PFSK-1 (cell line): Measurements from ENCODE around the gene ALDH1A3.

Source experiments
- FOXP2 ChIP-seq: optimal IDR thresholded peaks from 2 replicates; pipeline ENCODE3; 2011; ENCODE audit warnings: borderline replicate concordance, control low read depth, inconsistent platforms; ENCODE audit not compliant: insufficient read depth; ENCODE audit errors: extremely low read length, extremely low read depth
- POLR2AphosphoS5 ChIP-seq: IDR thresholded peaks from 2 replicates; pipeline ENCODE4 v1.6.1; 2012; ENCODE audit warnings: low read depth, mild to moderate bottlenecking, control low read depth, low read length, moderate library complexity
- SIN3A ChIP-seq: IDR thresholded peaks from 2 replicates; pipeline ENCODE4 v1.6.1; 2012; ENCODE audit warnings: mild to moderate bottlenecking, low read length, moderate library complexity, borderline replicate concordance; ENCODE audit not compliant: insufficient read depth
- TAF1 ChIP-seq: IDR thresholded peaks from 2 replicates; pipeline ENCODE4 v1.6.1; 2012; ENCODE audit warnings: low read length, control low read depth, borderline replicate concordance; ENCODE audit not compliant: insufficient read depth
- TF ChIP-seq, protein P1 (sequence below), 2 experiments: IDR thresholded peaks; 2 replicates each; pipeline versions ENCODE4 v1.6.1 to v1.8.0; 2011 to 2012; ENCODE audit warnings: low read depth in 2 of 2, low read length in 2 of 2, control low read depth in 1 of 2, inconsistent platforms in 1 of 2, mild to moderate bottlenecking in 1 of 2, moderate library complexity in 1 of 2; ENCODE audit not compliant: insufficient read depth in 1 of 2

ALDH1A3 gene

DNA sequence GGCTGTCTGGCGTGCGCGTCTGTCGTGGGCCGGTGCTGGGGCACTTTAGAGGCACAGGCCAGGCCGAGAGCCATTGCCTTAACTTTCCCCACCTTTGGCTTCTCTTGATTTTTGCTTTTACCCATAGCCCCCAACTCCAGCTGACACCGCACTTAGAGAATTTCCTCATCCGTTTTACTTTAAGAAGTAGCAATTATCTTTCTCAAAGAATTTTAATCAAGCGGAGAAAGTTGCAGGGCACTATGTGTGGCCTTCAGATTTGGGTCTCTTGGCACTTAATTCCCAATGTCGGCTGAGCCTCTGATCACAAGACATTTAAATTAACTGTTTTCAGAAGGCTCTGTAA is 1.2 kb downstream of the ALDH1A3 start:
- TF ChIP-seq POLR2AphosphoS5 (no peak), FOXP2 (no peak)

DNA sequence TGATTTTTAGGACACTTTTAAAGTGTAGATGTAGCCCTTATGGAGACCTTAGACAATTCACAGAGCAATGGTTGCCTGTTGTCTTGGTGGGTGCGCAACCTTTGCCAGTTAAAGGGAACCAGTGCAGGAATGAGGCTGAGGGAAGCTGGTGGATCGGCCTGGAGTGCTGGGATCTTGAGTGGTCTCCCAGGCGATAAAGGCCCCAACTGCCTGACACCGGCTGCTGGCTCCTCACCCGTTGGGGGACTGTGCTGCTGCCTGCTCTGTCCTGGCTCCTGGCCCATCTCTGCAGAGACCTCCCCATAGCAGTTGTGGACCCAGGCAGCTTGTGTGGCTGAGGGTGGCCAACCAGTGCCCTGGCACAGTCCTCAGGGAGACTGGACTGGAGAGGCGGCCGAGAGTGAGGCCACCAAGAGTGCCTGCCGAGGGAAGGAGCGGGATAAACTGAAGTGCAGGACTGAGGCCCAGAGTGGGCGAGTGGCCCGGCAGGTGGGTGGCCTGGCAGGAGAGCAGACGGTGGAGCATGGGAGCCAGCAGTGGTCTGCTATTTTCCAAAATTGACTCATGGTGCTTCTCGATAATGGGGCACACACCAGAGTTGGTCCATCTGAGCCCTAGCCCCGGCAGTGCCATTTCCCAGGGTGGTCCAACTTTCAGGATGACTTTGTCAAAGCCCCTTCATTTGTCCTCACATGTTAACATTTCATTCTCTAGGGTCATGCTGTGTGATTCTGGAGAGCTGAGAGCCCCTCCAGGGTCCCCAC is 2.1 kb downstream of the ALDH1A3 start:
- no peak for TF ChIP-seq TAF1
- TF ChIP-seq POLR2AphosphoS5 = no peak
- no peak for TF ChIP-seq SIN3A
- TF ChIP-seq, protein P1, sequence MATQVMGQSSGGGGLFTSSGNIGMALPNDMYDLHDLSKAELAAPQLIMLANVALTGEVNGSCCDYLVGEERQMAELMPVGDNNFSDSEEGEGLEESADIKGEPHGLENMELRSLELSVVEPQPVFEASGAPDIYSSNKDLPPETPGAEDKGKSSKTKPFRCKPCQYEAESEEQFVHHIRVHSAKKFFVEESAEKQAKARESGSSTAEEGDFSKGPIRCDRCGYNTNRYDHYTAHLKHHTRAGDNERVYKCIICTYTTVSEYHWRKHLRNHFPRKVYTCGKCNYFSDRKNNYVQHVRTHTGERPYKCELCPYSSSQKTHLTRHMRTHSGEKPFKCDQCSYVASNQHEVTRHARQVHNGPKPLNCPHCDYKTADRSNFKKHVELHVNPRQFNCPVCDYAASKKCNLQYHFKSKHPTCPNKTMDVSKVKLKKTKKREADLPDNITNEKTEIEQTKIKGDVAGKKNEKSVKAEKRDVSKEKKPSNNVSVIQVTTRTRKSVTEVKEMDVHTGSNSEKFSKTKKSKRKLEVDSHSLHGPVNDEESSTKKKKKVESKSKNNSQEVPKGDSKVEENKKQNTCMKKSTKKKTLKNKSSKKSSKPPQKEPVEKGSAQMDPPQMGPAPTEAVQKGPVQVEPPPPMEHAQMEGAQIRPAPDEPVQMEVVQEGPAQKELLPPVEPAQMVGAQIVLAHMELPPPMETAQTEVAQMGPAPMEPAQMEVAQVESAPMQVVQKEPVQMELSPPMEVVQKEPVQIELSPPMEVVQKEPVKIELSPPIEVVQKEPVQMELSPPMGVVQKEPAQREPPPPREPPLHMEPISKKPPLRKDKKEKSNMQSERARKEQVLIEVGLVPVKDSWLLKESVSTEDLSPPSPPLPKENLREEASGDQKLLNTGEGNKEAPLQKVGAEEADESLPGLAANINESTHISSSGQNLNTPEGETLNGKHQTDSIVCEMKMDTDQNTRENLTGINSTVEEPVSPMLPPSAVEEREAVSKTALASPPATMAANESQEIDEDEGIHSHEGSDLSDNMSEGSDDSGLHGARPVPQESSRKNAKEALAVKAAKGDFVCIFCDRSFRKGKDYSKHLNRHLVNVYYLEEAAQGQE (IDR thresholded peaks at IDR 0.05; ENCODE audit: insufficient read depth in 1 of 2, low read depth in 2 of 2, low read length in 2 of 2) = no peak
- no peak for TF ChIP-seq FOXP2

DNA sequence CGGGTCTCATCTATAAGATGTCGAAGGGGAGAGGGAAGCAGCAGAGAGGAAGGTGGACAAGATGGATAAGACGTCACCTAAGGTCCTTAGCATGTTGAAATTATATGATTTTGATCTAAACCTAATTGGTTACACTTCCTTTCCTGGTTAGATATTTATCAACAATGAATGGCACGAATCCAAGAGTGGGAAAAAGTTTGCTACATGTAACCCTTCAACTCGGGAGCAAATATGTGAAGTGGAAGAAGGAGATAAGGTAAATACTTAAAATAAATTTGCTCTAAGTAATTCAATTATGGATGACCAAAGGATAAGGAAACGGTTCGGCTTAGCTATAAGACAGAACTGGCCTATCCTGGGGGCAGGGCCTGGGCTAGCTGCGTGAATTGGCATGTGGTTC is 5.5 kb downstream of the ALDH1A3 start:
- TF ChIP-seq, protein P1 (IDR thresholded peaks at IDR 0.05; ENCODE audit: insufficient read depth in 1 of 2, low read depth in 2 of 2, low read length in 2 of 2) = no peak
- TF ChIP-seq FOXP2 (no peak), SIN3A (no peak), POLR2AphosphoS5 (no peak), TAF1 (no peak)

DNA sequence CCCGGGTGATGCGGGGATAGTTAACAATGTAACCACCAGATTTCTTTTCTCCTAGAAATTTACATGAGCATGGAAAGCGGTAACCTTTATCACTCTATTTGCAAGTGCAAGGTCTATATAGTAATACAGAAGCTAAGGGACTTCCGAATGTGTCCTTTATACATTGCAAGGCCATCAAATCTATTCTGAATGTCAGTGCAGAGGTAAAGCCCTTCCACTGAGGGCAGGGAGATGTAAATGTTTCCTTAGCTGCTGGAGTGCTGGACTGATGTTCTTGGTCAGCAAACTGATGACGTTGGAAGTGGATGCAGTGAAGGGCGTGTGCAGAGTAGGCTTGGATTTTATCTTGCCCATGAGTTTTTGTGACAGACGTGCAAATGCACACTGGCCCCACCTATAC is 6.2 kb downstream of the ALDH1A3 start:
- TF ChIP-seq FOXP2 = no peak
- TF ChIP-seq, protein P1 (IDR thresholded peaks at IDR 0.05; ENCODE audit: insufficient read depth in 1 of 2, low read depth in 2 of 2, low read length in 2 of 2) = no peak
- TF ChIP-seq POLR2AphosphoS5 = no peak
- TF ChIP-seq TAF1 = no peak
- no peak for TF ChIP-seq SIN3A

DNA sequence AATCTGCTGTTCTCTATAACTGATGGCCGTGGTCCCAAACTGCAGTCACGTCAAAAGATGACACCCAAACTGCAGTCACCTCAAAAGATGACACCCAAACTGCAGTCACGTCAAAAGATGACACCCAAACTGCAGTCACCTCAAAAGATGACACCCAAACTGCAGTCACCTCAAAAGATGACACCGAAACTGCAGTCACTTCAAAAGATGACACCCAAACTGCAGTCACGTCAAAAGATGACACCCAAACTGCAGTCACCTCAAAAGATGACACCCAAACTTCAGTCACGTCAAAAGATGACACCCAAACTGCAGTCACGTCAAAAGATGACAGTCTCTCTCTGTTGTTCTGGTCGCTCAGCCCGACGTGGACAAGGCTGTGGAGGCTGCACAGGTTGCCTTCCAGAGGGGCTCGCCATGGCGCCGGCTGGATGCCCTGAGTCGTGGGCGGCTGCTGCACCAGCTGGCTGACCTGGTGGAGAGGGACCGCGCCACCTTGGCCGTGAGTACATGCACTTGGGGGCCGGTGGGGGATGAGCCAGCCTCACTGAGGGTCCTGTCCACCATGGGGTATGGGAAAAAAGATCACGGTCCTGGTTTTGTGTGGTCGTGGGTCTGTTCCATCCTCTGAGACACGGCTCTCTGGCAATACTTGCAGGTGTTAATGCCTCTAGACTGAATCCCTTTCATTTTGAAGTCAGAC is 7.7 kb downstream of the ALDH1A3 start:
- TF ChIP-seq POLR2AphosphoS5 (no peak), TAF1 (no peak), SIN3A (no peak), FOXP2 (no peak)
- TF ChIP-seq, protein P1 (IDR thresholded peaks at IDR 0.05; ENCODE audit: insufficient read depth in 1 of 2, low read depth in 2 of 2, low read length in 2 of 2) = no peak
